ENCODE data around the gene IQSEC1. TPM values are rescaled to one million over a fixed set of nuclear protein-coding genes. Genes with fewer than 3 reads are reported as not detected.

IQSEC1 gene
- total and polyA plus RNA-seq, 9 of the 15 experiments (the other 6 are each of a cell fraction or from before 2014, with no cell fraction given): 0.56 to 39.0 (median 6.8) TPM

DNA sequence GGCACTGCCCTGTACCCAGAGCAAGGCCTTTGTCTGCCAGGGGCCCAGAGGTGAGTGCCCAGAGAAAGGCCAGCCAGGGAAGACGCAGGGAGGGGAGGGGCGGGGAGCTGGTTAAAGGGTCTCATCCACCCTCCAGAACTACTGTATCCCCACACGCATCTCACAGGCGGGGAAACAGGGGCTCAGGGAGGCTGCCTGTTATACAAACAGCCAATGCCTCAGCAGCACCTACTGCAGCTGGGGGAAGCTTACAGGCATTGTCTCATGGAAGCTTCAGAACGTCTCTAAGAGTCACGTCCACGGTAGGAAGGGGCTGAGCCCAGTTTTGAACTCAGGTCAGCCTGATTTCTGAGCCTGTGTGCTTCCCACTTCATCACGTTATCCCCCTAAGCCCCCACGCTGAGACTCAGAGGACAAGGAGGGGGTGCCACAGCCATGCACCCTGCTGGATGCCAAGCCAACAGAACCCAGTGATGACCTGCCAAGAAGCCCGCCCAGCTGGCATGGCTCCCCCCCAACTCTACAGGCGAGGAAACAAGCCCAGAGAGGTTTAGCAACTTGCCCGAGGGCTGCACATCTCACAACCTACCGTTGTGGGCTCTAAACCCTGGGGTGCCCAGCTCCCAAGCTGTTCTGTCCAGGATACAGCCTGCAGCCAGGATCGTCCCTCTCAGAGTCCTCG lies 54.5 kb downstream of the IQSEC1 start:
- TF ChIP-seq JUN (IDR thresholded peaks at IDR 0.05; ENCODE audit: borderline replicate concordance, low read depth, low read length) (no peak), JUN (CRISPR knock-in tag; IDR thresholded peaks at IDR 0.05; ENCODE audit: borderline replicate concordance) (0 out of 2 replicates have a peak, but pooled peaks have one; percentile 36), ZFP36 (IDR thresholded peaks at IDR 0.05; ENCODE audit: low read depth, low read length, partially characterized antibody) (peak; percentile 9), FOXJ2 (tag; IDR thresholded peaks at IDR 0.05) (no peak)
- TF ChIP-seq, protein P1, sequence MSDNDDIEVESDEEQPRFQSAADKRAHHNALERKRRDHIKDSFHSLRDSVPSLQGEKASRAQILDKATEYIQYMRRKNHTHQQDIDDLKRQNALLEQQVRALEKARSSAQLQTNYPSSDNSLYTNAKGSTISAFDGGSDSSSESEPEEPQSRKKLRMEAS (CRISPR knock-in tag; IDR thresholded peaks at IDR 0.05): 0 out of 2 replicates have a peak, but pooled peaks have one; percentile 4
- in situ Hi-C loops (cut with MboI): no loop called here
- Histone ChIP-seq H3K9me1 (ENCODE audit: control insufficient read depth, insufficient read depth, low read length) (no peaks in the 10 kb centered on the region), H4K20me1 (replicated peaks; ENCODE audit: control insufficient read depth, insufficient read depth, low read length) (peaks cover 5% of the 10 kb centered on the region; the same call in 1 of the 2 replicates), H3K27me3 (ENCODE audit: control insufficient read depth in 2 of 2, insufficient read depth in 2 of 2, low read length in 2 of 2) (peaks cover 11 to 14% of the 10 kb centered on the region in 2 experiments; a peak in 4 of 5 replicates), H3K36me3 (ENCODE audit: control insufficient read depth, insufficient read depth, low read length) (no peaks in the 10 kb centered on the region), H3K27ac (ENCODE audit: extremely low read depth, low read depth, low read length) (no peak overlapping the region), H3K4me1 (replicated peaks in 1 of 2; ENCODE audit: control insufficient read depth in 2 of 2, insufficient read depth in 2 of 2, low read length in 2 of 2) (peaks cover 21 to 77% of the 10 kb centered on the region in 2 experiments; a peak in 4 of 5 replicates), H3K9me3 (replicated peaks; ENCODE audit: control insufficient read depth, insufficient read depth, low read depth, low read length) (no peaks in the 10 kb centered on the region), H3K4me2 (ENCODE audit: insufficient read depth, low read length) (no peak overlapping the region), H3K79me2 (ENCODE audit: control insufficient read depth, insufficient read depth, low read length) (no peaks in the 10 kb centered on the region), H3K4me3 (no peak overlapping the region), H3K9ac (ENCODE audit: insufficient read depth in 1 of 2, low read depth in 2 of 2, low read length in 2 of 2) (peak overlapping the region in 1 of 2 experiments; percentile 87; a peak in 2 of 4 replicates), H2AFZ (ENCODE audit: low read depth, low read length) (no peak overlapping the region)
- DNase-seq (ENCODE audit: extremely low read depth in 1 of 4, low spot score in 3 of 4) (no peak), ATAC-seq (no peak), FAIRE-seq (no peak)
- intact Hi-C loops (cut with micrococcal nuclease): no loop called here
- 28% methylated on average over 15 of the region's 15 CpGs for WGBS (ENCODE audit: insufficient coverage, low coverage, missing lambda C conversion rate)
- no TSS peak for BruUV-seq (replicated peaks)
- ChIA-PET CTCF (ENCODE audit: low intra/inter-chr PET ratio) (no interaction called here), POLR2A (interaction anchor here (0.6 to 0.7 kb wide), 2 partner anchors 467 to 863 kb away, joined by 3 read pairs; no protein-coding TSS in a partner anchor)
